ENCODE results near the gene CBX6. TPM values are rescaled to one million over a fixed set of nuclear protein-coding genes. Genes with fewer than 3 reads are reported as not detected.
A peak's percentile ranks its signal among the peaks of the same experiment; 100 is the strongest.

CBX6 gene
- total RNA-seq, 2 experiments from 2014 or later, result 41.6 to 42.8 TPM

- Histone ChIP-seq H3K4me1 (ENCODE audit: insufficient read depth, low read length) (peaks cover 26% of the 10 kb centered on the region), H3K27ac (ENCODE audit: low read depth in 1 of 2, low read length in 2 of 2) (no peak overlapping the region), H3K9me3 (ENCODE audit: control insufficient read depth in 1 of 2, insufficient read depth in 1 of 2, low read length in 2 of 2) (no peaks in the 10 kb centered on the region), H3K27me3 (ENCODE audit: control insufficient read depth in 1 of 2, insufficient read depth in 2 of 2, low read length in 2 of 2) (no peaks in the 10 kb centered on the region), H3K4me3 (ENCODE audit: low read length) (no peak overlapping the region), H3K36me3 (ENCODE audit: insufficient read depth, low read length) (no peaks in the 10 kb centered on the region)
- Mint-ChIP-seq H3K9me3 (no peaks in the 10 kb centered on the region), H3K36me3 (ENCODE audit: low read depth) (no peaks in the 10 kb centered on the region), H3K4me1 (ENCODE audit: low read depth) (peaks cover 21% of the 10 kb centered on the region), H3K27ac (no peak overlapping the region), H3K27me3 (peaks cover 3% of the 10 kb centered on the region), H3K4me3 (no peak overlapping the region)
- DNase-seq (no peak), ATAC-seq (ENCODE audit: poor library complexity) (no peak)
- TF ChIP-seq, protein P1, sequence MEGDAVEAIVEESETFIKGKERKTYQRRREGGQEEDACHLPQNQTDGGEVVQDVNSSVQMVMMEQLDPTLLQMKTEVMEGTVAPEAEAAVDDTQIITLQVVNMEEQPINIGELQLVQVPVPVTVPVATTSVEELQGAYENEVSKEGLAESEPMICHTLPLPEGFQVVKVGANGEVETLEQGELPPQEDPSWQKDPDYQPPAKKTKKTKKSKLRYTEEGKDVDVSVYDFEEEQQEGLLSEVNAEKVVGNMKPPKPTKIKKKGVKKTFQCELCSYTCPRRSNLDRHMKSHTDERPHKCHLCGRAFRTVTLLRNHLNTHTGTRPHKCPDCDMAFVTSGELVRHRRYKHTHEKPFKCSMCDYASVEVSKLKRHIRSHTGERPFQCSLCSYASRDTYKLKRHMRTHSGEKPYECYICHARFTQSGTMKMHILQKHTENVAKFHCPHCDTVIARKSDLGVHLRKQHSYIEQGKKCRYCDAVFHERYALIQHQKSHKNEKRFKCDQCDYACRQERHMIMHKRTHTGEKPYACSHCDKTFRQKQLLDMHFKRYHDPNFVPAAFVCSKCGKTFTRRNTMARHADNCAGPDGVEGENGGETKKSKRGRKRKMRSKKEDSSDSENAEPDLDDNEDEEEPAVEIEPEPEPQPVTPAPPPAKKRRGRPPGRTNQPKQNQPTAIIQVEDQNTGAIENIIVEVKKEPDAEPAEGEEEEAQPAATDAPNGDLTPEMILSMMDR (IDR thresholded peaks at IDR 0.05), result no peak
- POLR2A ChIA-PET, result no interaction called here
- CTCF ChIA-PET, result interaction anchor here (0.9 kb wide), 1 partner anchor 17 kb away, joined by 3 read pairs; no protein-coding TSS in a partner anchor
- intact Hi-C loops (cut with DNase I, micrococcal nuclease), result no loop called here
These were observed 14.3 kb upstream of the CBX6 start for GRCh38 chr22:38886333-38886732.

DNA sequence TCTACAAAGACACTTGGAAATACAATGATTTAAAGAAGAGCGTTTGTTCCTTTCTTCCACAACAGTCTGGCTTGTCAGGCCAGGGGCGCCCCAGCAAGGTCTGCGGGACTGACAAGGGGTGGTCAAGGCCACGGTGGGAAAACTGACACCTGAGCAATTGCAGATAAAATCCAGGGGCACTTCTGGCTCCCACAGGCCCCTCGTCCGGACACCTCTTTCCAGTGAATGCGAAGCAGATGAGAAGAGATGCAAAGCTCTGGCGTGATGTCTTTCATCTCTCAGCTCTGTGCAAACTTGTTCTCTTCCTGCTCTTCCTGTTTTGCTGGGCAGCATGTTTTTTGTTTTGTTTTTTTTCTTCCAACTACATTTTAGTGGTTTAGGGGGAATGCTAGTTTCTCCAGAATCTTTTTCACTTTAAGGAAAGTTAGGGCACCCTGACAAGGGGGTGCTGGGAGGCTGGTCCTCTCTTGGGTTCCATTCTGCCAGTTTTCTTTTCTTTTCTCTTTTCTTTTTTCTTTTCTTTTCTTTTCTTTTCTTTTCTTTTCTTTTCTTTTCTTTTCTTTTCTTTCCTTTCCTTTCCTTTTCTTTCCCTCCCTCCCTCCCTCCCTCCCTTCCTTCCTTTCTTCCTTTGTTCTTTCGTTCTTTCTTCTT is 11.1 kb upstream of the CBX6 start:
- ATAC-seq (ENCODE audit: poor library complexity) (no peak), DNase-seq (peak in 2 of 14 experiments; percentile 15 to 28)
- Histone ChIP-seq H3K4me3 (ENCODE audit: low read length) (no peak overlapping the region), H3K9me3 (ENCODE audit: control insufficient read depth in 1 of 2, insufficient read depth in 1 of 2, low read length in 2 of 2) (no peaks in the 10 kb centered on the region), H3K27me3 (ENCODE audit: control insufficient read depth in 1 of 2, insufficient read depth in 2 of 2, low read length in 2 of 2) (no peaks in the 10 kb centered on the region), H3K4me1 (ENCODE audit: insufficient read depth, low read length) (peaks cover 26% of the 10 kb centered on the region), H3K36me3 (ENCODE audit: insufficient read depth, low read length) (no peaks in the 10 kb centered on the region), H3K27ac (ENCODE audit: low read depth in 1 of 2, low read length in 2 of 2) (no peak overlapping the region)
- H3K4me3 Mint-ChIP-seq, result peak overlapping the region; percentile 57
- no peaks in the 10 kb centered on the region for H3K36me3 Mint-ChIP-seq (ENCODE audit: low read depth)
- no peaks in the 10 kb centered on the region for H3K27me3 Mint-ChIP-seq
- TF ChIP-seq, protein P1 (IDR thresholded peaks at IDR 0.05), result no peak
- peaks cover 24% of the 10 kb centered on the region for H3K4me1 Mint-ChIP-seq (ENCODE audit: low read depth)
- no peaks in the 10 kb centered on the region for H3K9me3 Mint-ChIP-seq
- H3K27ac Mint-ChIP-seq, result peak overlapping the region; percentile 28
- intact Hi-C loops (cut with DNase I, micrococcal nuclease), result no loop called here
- ChIA-PET CTCF (no interaction called here), POLR2A (interaction anchor here (0.6 to 2.4 kb wide), 3 partner anchors 11 to 150 kb away, joined by 3 to 13 read pairs (median 3); partner anchors contain the start of gene CBX6)

GRCh38 chr22:38881997-38882879 is 10.2 kb upstream of the CBX6 start:
- no peak for DNase-seq
- H3K4me1 Mint-ChIP-seq (ENCODE audit: low read depth), result peaks cover 24% of the 10 kb centered on the region
- Histone ChIP-seq H3K27ac (ENCODE audit: low read depth in 1 of 2, low read length in 2 of 2) (no peak overlapping the region), H3K36me3 (ENCODE audit: insufficient read depth, low read length) (no peaks in the 10 kb centered on the region), H3K27me3 (ENCODE audit: control insufficient read depth in 1 of 2, insufficient read depth in 2 of 2, low read length in 2 of 2) (no peaks in the 10 kb centered on the region), H3K4me3 (ENCODE audit: low read length) (no peak overlapping the region), H3K4me1 (ENCODE audit: insufficient read depth, low read length) (peaks cover 26% of the 10 kb centered on the region), H3K9me3 (ENCODE audit: control insufficient read depth in 1 of 2, insufficient read depth in 1 of 2, low read length in 2 of 2) (no peaks in the 10 kb centered on the region)
- no peaks in the 10 kb centered on the region for H3K36me3 Mint-ChIP-seq (ENCODE audit: low read depth)
- ChIA-PET CTCF (no interaction called here), POLR2A (interaction anchor here (0.6 to 2.4 kb wide), 3 partner anchors 10 to 149 kb away, joined by 3 to 13 read pairs (median 3); partner anchors contain the start of gene CBX6)
- no peak for ATAC-seq (ENCODE audit: poor library complexity)
- intact Hi-C loops (cut with DNase I, micrococcal nuclease), result no loop called here
- H3K27ac Mint-ChIP-seq, result peak overlapping the region; percentile 28
- H3K4me3 Mint-ChIP-seq, result peak overlapping the region; percentile 57
- TF ChIP-seq, protein P1 (IDR thresholded peaks at IDR 0.05), result no peak
- H3K9me3 Mint-ChIP-seq, result no peaks in the 10 kb centered on the region
- no peaks in the 10 kb centered on the region for H3K27me3 Mint-ChIP-seq
